ENCODE measurements around the gene VWA3A. TPM values are rescaled to one million over a fixed set of nuclear protein-coding genes. Genes with fewer than 3 reads are reported as not detected.

Gene VWA3A
- total and polyA plus RNA-seq, 2 of the 4 experiments (the other 2 are of a cell fraction): not detected

DNA sequence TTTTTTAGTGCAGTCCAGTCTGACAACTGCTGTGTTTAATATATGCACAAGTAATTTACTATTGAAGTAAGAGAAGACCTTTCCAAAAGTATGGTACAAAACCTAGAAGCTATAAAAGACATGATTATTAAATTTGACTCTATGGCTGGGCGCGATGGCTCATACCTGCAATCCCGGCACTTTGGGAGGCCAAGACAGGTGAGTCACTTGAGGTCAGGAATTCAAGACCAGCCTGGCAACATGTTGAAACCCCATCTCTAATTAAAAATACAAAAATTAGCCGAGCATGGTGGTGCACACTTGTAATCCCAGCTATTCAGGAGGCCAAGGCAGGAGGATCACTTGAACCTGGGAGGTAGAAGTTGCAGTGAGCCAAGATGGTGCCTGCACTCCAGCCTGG lies 41.4 kb upstream of the VWA3A start:
- WGBS, 2 experiments (ENCODE audit: extremely low coverage in 2 of 2, insufficient read length in 1 of 2): no CpG with 5 or more reads among the region's 4 CpGs
- intact Hi-C loops (cut with micrococcal nuclease): no loop called here
- Histone ChIP-seq H3K79me1 (ENCODE audit: low read depth in 1 of 2, low read length in 2 of 2) (peaks cover 27 to 62% of the 10 kb centered on the region in 2 experiments), H3K9me3 (ENCODE audit: control insufficient read depth, insufficient read depth, low read length) (no peaks in the 10 kb centered on the region), H2BK5ac (ENCODE audit: low read depth, low read length, poor library complexity, severe bottlenecking) (no peak overlapping the region), H3K4me3 (ENCODE audit: insufficient read depth, low read depth, low read length) (no peak overlapping the region), H3K56ac (ENCODE audit: extremely low read depth, insufficient read depth, low read length) (no peak overlapping the region), H4K8ac (ENCODE audit: low read depth in 2 of 2, low read length in 2 of 2) (no peak overlapping the region), H2BK20ac (ENCODE audit: low read depth, low read length) (no peak overlapping the region), H3K9ac (ENCODE audit: low read depth, low read length) (no peak overlapping the region), H2AK5ac (ENCODE audit: low read depth, low read length) (no peak overlapping the region), H3K14ac (replicated peaks; ENCODE audit: low read depth, low read length) (no peak overlapping the region), H3K18ac (ENCODE audit: low read depth, low read length) (no peak overlapping the region), H2BK15ac (ENCODE audit: low read depth, low read length) (no peak overlapping the region), H4K20me1 (ENCODE audit: insufficient read depth, low read length) (peaks cover 5% of the 10 kb centered on the region; the same call in 1 of the 2 replicates), H3K4me2 (ENCODE audit: low read depth, low read length) (no peak overlapping the region), H3K4ac (ENCODE audit: low read depth, low read length) (no peak overlapping the region), H2AK9ac (replicated peaks; ENCODE audit: low read depth, low read length, poor library complexity) (no peak overlapping the region), H4K91ac (ENCODE audit: insufficient read depth, low read depth, low read length) (no peak overlapping the region), H2BK120ac (ENCODE audit: low read depth, low read length) (no peak overlapping the region), H3K27me3 (ENCODE audit: control insufficient read depth, insufficient read depth, low read length) (no peaks in the 10 kb centered on the region), H3K27ac (ENCODE audit: insufficient read depth, low read length) (no peak overlapping the region), H3K4me1 (ENCODE audit: control insufficient read depth, insufficient read depth, low read length) (no peaks in the 10 kb centered on the region), H3K9me1 (ENCODE audit: insufficient read depth, low read length) (peaks cover 7% of the 10 kb centered on the region), H2AFZ (replicated peaks; ENCODE audit: low read length, poor library complexity) (no peak overlapping the region), H3K23ac (ENCODE audit: low read depth, low read length) (no peak overlapping the region), H4K5ac (ENCODE audit: low read depth, low read length) (no peak overlapping the region), H3K36me3 (ENCODE audit: control insufficient read depth, insufficient read depth, low read length) (no peaks in the 10 kb centered on the region; the same call in 1 of the 2 replicates)
- ATAC-seq (ENCODE audit: low read depth) (no peak), DNase-seq (no peak)
- ChIA-PET POLR2A (ENCODE audit: unreplicated experiment) (no interaction called here), CTCF (interaction anchor here (1.8 kb wide), 1 partner anchor 27 kb away, joined by 10 read pairs; no protein-coding TSS in a partner anchor)
- dilution Hi-C loops (cut with HindIII; ENCODE audit: low sequenced_read_pairs, unreplicated experiment): no loop called here
- TF ChIP-seq, protein P1, sequence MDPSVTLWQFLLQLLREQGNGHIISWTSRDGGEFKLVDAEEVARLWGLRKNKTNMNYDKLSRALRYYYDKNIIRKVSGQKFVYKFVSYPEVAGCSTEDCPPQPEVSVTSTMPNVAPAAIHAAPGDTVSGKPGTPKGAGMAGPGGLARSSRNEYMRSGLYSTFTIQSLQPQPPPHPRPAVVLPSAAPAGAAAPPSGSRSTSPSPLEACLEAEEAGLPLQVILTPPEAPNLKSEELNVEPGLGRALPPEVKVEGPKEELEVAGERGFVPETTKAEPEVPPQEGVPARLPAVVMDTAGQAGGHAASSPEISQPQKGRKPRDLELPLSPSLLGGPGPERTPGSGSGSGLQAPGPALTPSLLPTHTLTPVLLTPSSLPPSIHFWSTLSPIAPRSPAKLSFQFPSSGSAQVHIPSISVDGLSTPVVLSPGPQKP (IDR thresholded peaks at IDR 0.05; ENCODE audit: borderline replicate concordance, low read depth, low read length): no peak
- TF ChIP-seq MXI1 (IDR thresholded peaks at IDR 0.05; ENCODE audit: borderline replicate concordance, low read depth, low read length) (no peak), SMC3 (IDR thresholded peaks at IDR 0.05; ENCODE audit: low read depth, low read length) (no peak), RFX5 (IDR thresholded peaks at IDR 0.05; ENCODE audit: low read depth, low read length) (no peak), MAFK (IDR thresholded peaks at IDR 0.05; ENCODE audit: low read depth, low read length) (no peak), CHD1 (IDR thresholded peaks at IDR 0.05; ENCODE audit: low read depth, low read length) (no peak), MAZ (IDR thresholded peaks at IDR 0.05; ENCODE audit: borderline replicate concordance, low read depth, low read length) (no peak)
- TF ChIP-seq, protein P2, sequence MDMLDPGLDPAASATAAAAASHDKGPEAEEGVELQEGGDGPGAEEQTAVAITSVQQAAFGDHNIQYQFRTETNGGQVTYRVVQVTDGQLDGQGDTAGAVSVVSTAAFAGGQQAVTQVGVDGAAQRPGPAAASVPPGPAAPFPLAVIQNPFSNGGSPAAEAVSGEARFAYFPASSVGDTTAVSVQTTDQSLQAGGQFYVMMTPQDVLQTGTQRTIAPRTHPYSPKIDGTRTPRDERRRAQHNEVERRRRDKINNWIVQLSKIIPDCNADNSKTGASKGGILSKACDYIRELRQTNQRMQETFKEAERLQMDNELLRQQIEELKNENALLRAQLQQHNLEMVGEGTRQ (IDR thresholded peaks at IDR 0.05; ENCODE audit: low read depth, low read length): no peak
- in situ Hi-C loops (cut with MboI; ENCODE audit: low sequenced_read_pairs): no loop called here
- BruUV-seq (replicated peaks): no TSS peak

Data from IMR-90 (cell line).